ENCODE results near the gene C3. TPM values are rescaled to one million over a fixed set of nuclear protein-coding genes. Genes with fewer than 3 reads are reported as not detected.
"Not testable (repeated sequence)": the region's sequence is repeated elsewhere in the genome, so short reads cannot be mapped to it uniquely, and the experiment has no call there.

Gene C3
- total RNA-seq, 1 experiment from 2014 or later: 7.0 TPM

- TF ChIP-seq ELF1 (IDR thresholded peaks at IDR 0.05; ENCODE audit: borderline replicate concordance, low read depth): no peak
- no peak for TF ChIP-seq EZH2phosphoT487 (IDR thresholded peaks at IDR 0.05; ENCODE audit: borderline replicate concordance)
- TF ChIP-seq, protein P1, sequence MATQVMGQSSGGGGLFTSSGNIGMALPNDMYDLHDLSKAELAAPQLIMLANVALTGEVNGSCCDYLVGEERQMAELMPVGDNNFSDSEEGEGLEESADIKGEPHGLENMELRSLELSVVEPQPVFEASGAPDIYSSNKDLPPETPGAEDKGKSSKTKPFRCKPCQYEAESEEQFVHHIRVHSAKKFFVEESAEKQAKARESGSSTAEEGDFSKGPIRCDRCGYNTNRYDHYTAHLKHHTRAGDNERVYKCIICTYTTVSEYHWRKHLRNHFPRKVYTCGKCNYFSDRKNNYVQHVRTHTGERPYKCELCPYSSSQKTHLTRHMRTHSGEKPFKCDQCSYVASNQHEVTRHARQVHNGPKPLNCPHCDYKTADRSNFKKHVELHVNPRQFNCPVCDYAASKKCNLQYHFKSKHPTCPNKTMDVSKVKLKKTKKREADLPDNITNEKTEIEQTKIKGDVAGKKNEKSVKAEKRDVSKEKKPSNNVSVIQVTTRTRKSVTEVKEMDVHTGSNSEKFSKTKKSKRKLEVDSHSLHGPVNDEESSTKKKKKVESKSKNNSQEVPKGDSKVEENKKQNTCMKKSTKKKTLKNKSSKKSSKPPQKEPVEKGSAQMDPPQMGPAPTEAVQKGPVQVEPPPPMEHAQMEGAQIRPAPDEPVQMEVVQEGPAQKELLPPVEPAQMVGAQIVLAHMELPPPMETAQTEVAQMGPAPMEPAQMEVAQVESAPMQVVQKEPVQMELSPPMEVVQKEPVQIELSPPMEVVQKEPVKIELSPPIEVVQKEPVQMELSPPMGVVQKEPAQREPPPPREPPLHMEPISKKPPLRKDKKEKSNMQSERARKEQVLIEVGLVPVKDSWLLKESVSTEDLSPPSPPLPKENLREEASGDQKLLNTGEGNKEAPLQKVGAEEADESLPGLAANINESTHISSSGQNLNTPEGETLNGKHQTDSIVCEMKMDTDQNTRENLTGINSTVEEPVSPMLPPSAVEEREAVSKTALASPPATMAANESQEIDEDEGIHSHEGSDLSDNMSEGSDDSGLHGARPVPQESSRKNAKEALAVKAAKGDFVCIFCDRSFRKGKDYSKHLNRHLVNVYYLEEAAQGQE (IDR thresholded peaks at IDR 0.05; ENCODE audit: low read depth): no peak
- no peak for TF ChIP-seq YY1 (IDR thresholded peaks at IDR 0.05; ENCODE audit: extremely low read depth, insufficient replicate concordance, low read depth, low read length)
- TF ChIP-seq SRF (IDR thresholded peaks at IDR 0.05; ENCODE audit: low read depth): no peak
- TF ChIP-seq CBX3 (IDR thresholded peaks at IDR 0.05; ENCODE audit: low read depth): peak; percentile 67
- TF ChIP-seq ZNF274 (IDR thresholded peaks at IDR 0.05; ENCODE audit: low read depth, low read length): no peak
- no peak; the same call in 1 of the 2 replicates for TF ChIP-seq RAD21 (IDR thresholded peaks at IDR 0.05; ENCODE audit: low read depth)
- TF ChIP-seq EZH2 (IDR thresholded peaks at IDR 0.05): no peak
- TF ChIP-seq, protein P2, sequence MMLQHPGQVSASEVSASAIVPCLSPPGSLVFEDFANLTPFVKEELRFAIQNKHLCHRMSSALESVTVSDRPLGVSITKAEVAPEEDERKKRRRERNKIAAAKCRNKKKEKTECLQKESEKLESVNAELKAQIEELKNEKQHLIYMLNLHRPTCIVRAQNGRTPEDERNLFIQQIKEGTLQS (IDR thresholded peaks at IDR 0.05): no peak
These were observed 45.6 kb downstream of the C3 start (continued) for GRCh38 chr19:6674868-6675305.

- intact Hi-C loops (cut with micrococcal nuclease); H3K27me3 ChIP-seq (ENCODE audit: insufficient read depth, low read length); DNase-seq (ENCODE audit: low read depth, low spot score); CTCF ChIA-PET; POLR2A ChIA-PET; H3K27ac ChIP-seq (ENCODE audit: low read depth, low read length); RAD21 ChIA-PET (ENCODE audit: low non-redundant PET in 1 of 2, low total read pairs in 2 of 2, uncharacterized antibody in 2 of 2, unreplicated experiment in 2 of 2); H3K9me3 ChIP-seq (ENCODE audit: control insufficient read depth in 1 of 2, insufficient read depth in 1 of 2, low read depth in 1 of 2, low read length in 2 of 2); H3K79me2 ChIP-seq (ENCODE audit: insufficient read depth, low read length); H4K20me1 ChIP-seq (ENCODE audit: insufficient read depth); BruUV-seq (replicated peaks); H3K36me3 ChIP-seq (ENCODE audit: control insufficient read depth in 1 of 2, insufficient read depth in 2 of 2, low read length in 2 of 2); H3K9me2 ChIP-seq (ENCODE audit: insufficient read depth); ATAC-seq: not testable (repeated sequence)
- Histone ChIP-seq H3K4me3 (replicated peaks in 1 of 2; ENCODE audit: low read depth in 1 of 2, low read length in 2 of 2) (peak overlapping the region; percentile 28 to 39; a peak in 3 of 4 replicates), H3K4me2 (ENCODE audit: low read length) (peak overlapping the region; percentile 81), H3K4me1 (ENCODE audit: control insufficient read depth in 1 of 2, insufficient read depth in 2 of 2, low read length in 2 of 2) (peaks cover 12 to 30% of the 10 kb centered on the region in 2 experiments), H2AFZ (ENCODE audit: low read depth, low read length, poor library complexity, severe bottlenecking) (peak overlapping the region; percentile 65), H3K9ac (ENCODE audit: low read length) (peak overlapping the region; percentile 24; the same call in 1 of the 2 replicates)
These were observed 46.0 kb downstream of the C3 start for GRCh38 chr19:6674408-6674807.
